ENCODE measurements around the gene RANBP3L. TPM values are rescaled to one million over a fixed set of nuclear protein-coding genes. Genes with fewer than 3 reads are reported as not detected.

RANBP3L gene
- total and polyA plus RNA-seq, 9 of the 15 experiments (the other 6 are each of a cell fraction or from before 2014, with no cell fraction given) = 0.01 to 0.06 TPM; not detected in 7

DNA sequence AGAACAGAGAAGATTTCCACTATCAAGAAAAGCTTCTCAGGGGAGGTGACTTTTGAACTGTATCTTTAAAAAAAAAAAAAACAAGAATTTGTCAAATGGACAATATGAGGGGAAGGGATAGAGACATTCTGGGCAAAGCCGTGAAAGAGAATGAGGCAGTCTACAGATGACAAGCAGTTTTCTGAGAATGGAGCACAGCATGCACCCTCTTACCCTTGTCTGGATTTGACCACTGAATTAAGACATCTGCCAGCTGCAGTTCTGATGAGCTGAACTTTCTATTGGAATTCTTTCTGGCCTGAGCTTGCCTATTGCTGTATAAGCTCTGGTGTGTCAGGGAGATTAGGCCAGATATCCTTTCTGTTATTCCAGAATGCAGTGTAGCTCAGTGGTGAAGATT is 10.3 kb upstream of the RANBP3L start:
- no peak for DNase-seq (ENCODE audit: extremely low read depth in 1 of 4, low spot score in 3 of 4)
- no TSS peak for BruUV-seq (replicated peaks)
- H3K27me3 ChIP-seq (ENCODE audit: control insufficient read depth in 2 of 2, insufficient read depth in 2 of 2, low read length in 2 of 2) = peaks cover 0 to 2% of the 10 kb centered on the region in 2 experiments; a peak in 1 of 5 replicates

More for the DNA sequence above, 10.3 kb upstream of the RANBP3L start:
- H3K9me3 ChIP-seq (replicated peaks; ENCODE audit: control insufficient read depth, insufficient read depth, low read depth, low read length) = no peaks in the 10 kb centered on the region
- intact Hi-C loops (cut with micrococcal nuclease) = loop anchor here (5.0 kb wide), 1 partner anchor 85 kb away; no protein-coding TSS in a partner anchor
- no peak overlapping the region for H2AFZ ChIP-seq (ENCODE audit: low read depth, low read length)
- H3K4me3 ChIP-seq = no peak overlapping the region
- H3K9ac ChIP-seq (ENCODE audit: insufficient read depth in 1 of 2, low read depth in 2 of 2, low read length in 2 of 2) = no peak overlapping the region
- ChIA-PET CTCF (ENCODE audit: low intra/inter-chr PET ratio) (no interaction called here), POLR2A (interaction anchor here (0.7 kb wide), 1 partner anchor 384 kb away, joined by 7 read pairs; no protein-coding TSS in a partner anchor)
- TF ChIP-seq NFE2L1 (tag; IDR thresholded peaks at IDR 0.05; ENCODE audit: borderline replicate concordance, low read depth) = no peak
- TF ChIP-seq, protein P1, sequence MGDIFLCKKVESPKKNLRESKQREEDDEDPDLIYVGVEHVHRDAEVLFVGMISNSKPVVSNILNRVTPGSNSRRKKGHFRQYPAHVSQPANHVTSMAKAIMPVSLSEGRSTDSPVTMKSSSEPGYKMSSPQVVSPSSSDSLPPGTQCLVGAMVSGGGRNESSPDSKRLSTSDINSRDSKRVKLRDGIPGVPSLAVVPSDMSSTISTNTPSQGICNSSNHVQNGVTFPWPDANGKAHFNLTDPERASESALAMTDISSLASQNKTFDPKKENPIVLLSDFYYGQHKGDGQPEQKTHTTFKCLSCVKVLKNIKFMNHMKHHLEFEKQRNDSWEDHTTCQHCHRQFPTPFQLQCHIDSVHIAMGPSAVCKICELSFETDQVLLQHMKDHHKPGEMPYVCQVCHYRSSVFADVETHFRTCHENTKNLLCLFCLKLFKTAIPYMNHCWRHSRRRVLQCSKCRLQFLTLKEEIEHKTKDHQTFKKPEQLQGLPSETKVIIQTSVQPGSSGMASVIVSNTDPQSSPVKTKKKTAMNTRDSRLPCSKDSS (IDR thresholded peaks at IDR 0.05; ENCODE audit: low read depth, partially characterized antibody) = no peak
- TF ChIP-seq, protein P2, sequence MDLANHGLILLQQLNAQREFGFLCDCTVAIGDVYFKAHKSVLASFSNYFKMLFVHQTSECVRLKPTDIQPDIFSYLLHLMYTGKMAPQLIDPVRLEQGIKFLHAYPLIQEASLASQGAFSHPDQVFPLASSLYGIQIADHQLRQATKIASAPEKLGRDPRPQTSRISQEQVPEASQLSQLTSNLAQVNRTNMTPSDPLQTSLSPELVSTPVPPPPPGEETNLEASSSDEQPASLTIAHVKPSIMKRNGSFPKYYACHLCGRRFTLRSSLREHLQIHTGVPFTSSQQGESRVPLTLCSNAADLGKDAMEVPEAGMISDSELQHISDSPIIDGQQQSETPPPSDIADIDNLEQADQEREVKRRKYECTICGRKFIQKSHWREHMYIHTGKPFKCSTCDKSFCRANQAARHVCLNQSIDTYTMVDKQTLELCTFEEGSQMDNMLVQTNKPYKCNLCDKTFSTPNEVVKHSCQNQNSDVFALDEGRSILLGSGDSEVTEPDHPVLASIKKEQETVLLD (IDR thresholded peaks at IDR 0.05) = no peak
- no peak for TF ChIP-seq ZBTB43 (CRISPR knock-in tag; IDR thresholded peaks at IDR 0.05)
- H3K4me1 ChIP-seq (replicated peaks in 1 of 2; ENCODE audit: control insufficient read depth in 2 of 2, insufficient read depth in 2 of 2, low read length in 2 of 2) = no peaks in the 10 kb centered on the region
- H3K79me2 ChIP-seq (ENCODE audit: control insufficient read depth, insufficient read depth, low read length) = no peaks in the 10 kb centered on the region
- no peak for ATAC-seq
- H3K9me1 ChIP-seq (ENCODE audit: control insufficient read depth, insufficient read depth, low read length) = no peaks in the 10 kb centered on the region
- H4K20me1 ChIP-seq (replicated peaks; ENCODE audit: control insufficient read depth, insufficient read depth, low read length) = no peaks in the 10 kb centered on the region
- FAIRE-seq = no peak
- WGBS (ENCODE audit: insufficient coverage, low coverage, missing lambda C conversion rate) = 0% methylated on average over 1 of the region's 1 CpG
- in situ Hi-C loops (cut with MboI) = no loop called here
- no peaks in the 10 kb centered on the region for H3K36me3 ChIP-seq (ENCODE audit: control insufficient read depth, insufficient read depth, low read length)
- no peak overlapping the region for H3K4me2 ChIP-seq (ENCODE audit: insufficient read depth, low read length)
- no peak overlapping the region for H3K27ac ChIP-seq (ENCODE audit: extremely low read depth, low read depth, low read length)

All from K562 (cell line).